Measurements from ENCODE around the gene TNFSF13. TPM values are rescaled to one million over a fixed set of nuclear protein-coding genes. Genes with fewer than 3 reads are reported as not detected.

The TNFSF13 gene
- total RNA-seq, 4 donors from 2014 or later, result 9.6 to 26.6 (median 15.5) TPM

DNA sequence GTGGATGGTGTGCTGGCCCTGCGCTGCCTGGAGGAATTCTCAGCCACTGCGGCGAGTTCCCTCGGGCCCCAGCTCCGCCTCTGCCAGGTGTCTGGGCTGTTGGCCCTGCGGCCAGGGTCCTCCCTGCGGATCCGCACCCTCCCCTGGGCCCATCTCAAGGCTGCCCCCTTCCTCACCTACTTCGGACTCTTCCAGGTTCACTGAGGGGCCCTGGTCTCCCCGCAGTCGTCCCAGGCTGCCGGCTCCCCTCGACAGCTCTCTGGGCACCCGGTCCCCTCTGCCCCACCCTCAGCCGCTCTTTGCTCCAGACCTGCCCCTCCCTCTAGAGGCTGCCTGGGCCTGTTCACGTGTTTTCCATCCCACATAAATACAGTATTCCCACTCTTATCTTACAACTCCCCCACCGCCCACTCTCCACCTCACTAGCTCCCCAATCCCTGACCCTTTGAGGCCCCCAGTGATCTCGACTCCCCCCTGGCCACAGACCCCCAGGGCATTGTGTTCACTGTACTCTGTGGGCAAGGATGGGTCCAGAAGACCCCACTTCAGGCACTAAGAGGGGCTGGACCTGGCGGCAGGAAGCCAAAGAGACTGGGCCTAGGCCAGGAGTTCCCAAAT is 1.3 kb upstream of the TNFSF13 start:
- 48% methylated on average over 14 of the region's 19 CpGs for WGBS
- Histone ChIP-seq H3K4me1 (peaks cover 42% of the 10 kb centered on the region), H3K4me3 (no peak overlapping the region), H3K27me3 (no peaks in the 10 kb centered on the region), H3K9me3 (no peaks in the 10 kb centered on the region), H3K27ac (peak overlapping the region; percentile 92), H3K36me3 (no peaks in the 10 kb centered on the region)
- no peak for DNase-seq (ENCODE audit: low spot score in 2 of 2)
- TF ChIP-seq, protein P1, sequence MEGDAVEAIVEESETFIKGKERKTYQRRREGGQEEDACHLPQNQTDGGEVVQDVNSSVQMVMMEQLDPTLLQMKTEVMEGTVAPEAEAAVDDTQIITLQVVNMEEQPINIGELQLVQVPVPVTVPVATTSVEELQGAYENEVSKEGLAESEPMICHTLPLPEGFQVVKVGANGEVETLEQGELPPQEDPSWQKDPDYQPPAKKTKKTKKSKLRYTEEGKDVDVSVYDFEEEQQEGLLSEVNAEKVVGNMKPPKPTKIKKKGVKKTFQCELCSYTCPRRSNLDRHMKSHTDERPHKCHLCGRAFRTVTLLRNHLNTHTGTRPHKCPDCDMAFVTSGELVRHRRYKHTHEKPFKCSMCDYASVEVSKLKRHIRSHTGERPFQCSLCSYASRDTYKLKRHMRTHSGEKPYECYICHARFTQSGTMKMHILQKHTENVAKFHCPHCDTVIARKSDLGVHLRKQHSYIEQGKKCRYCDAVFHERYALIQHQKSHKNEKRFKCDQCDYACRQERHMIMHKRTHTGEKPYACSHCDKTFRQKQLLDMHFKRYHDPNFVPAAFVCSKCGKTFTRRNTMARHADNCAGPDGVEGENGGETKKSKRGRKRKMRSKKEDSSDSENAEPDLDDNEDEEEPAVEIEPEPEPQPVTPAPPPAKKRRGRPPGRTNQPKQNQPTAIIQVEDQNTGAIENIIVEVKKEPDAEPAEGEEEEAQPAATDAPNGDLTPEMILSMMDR (IDR thresholded peaks at IDR 0.05), result no peak
- no peak for TF ChIP-seq EP300 (IDR thresholded peaks at IDR 0.05)
- no peak for TF ChIP-seq POLR2A (IDR thresholded peaks at IDR 0.05)
- no peak for TF ChIP-seq POLR2AphosphoS5 (IDR thresholded peaks at IDR 0.05)

DNA sequence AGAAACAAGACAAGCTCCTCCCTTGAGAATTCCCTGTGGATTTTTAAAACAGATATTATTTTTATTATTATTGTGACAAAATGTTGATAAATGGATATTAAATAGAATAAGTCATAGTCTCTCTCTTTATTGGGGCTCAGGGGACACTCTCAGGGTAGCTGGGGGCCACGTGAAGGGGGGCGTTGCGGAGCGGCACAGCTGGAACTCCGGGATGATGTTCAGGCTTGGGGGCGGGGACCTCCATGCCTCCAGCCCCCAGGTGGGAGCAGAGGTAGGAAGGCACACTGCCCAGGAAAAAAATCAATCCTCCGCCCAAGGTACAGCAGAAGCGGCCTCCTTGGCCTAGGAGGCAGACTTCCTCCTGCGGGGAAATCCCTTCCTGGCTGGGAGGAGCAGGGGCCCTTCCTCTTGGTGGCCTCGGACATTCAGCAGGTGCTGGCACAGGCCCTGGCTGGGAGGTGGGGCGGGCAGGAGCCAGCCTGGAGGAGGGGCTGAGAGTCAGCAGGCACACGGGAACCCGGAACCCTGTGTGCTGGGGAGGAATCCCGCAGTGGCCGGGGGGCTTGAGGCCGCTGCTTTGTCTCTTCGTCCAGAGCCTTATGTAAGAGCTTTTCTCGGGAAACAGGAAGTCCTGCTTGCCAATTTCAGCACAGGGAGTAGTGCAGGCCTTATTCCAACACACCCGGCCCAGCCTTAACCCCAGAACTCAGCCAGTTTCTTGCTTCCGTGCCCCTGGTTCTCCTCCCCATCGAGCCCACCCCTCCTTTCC is 591 bp upstream of the TNFSF13 start:
- H3K36me3 ChIP-seq, result no peaks in the 10 kb centered on the region
- 6% methylated on average over 21 of the region's 21 CpGs for WGBS
- peak overlapping the region; percentile 92 for H3K27ac ChIP-seq
- DNase-seq (ENCODE audit: low spot score in 2 of 2), result peak; percentile 93 to 94
- H3K4me3 ChIP-seq, result peak overlapping the region; percentile 96
- no peaks in the 10 kb centered on the region for H3K27me3 ChIP-seq
- peaks cover 49% of the 10 kb centered on the region for H3K4me1 ChIP-seq
- peak in 1 of 3 donors; percentile 80 for TF ChIP-seq POLR2AphosphoS5 (IDR thresholded peaks at IDR 0.05)
- TF ChIP-seq, protein P1 (IDR thresholded peaks at IDR 0.05), result no peak
- no peaks in the 10 kb centered on the region for H3K9me3 ChIP-seq

DNA sequence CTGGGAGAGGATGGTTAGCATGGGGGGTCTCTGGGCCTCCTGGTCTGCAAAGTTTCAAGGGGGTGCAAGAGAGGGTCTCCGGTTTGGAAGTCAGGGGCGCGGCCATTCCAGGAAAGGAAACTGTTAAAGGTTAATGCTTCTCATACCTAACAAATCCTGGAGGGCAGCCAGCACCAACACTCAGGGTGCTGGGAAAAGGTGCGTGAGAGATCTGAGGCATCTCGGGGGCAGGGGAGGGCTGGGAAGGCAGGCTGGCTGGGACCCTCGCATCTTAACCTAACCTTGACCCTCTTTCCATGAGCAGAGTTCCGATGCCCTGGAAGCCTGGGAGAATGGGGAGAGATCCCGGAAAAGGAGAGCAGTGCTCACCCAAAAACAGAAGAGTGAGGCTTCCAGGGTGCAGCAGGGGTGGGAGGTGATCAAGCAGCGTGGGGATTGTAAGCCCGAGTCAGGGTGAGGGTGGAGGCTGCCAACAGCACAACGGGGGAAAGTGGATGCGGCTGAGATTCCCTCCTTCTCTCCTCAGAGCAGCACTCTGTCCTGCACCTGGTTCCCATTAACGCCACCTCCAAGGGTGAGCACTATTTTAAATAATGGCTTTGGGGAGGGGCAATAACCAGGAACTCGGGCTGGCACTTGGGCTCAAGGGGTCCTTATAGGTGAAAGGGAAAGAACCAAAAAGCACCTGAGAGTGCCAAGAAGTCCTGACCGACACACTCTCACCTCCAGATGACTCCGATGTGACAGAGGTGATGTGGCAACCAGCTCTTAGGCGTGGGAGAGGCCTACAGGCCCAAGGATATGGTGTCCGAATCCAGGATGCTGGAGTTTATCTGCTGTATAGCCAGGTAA is 996 bp downstream of the TNFSF13 start:
- Histone ChIP-seq H3K27ac (peak overlapping the region; percentile 95), H3K27me3 (no peaks in the 10 kb centered on the region), H3K9me3 (no peaks in the 10 kb centered on the region), H3K4me3 (peak overlapping the region; percentile 96), H3K36me3 (peaks cover 14% of the 10 kb centered on the region), H3K4me1 (peaks cover 57% of the 10 kb centered on the region)
- 50% methylated on average over 18 of the region's 18 CpGs for WGBS
- DNase-seq (ENCODE audit: low spot score in 2 of 2), result no peak
- TF ChIP-seq POLR2AphosphoS5 (IDR thresholded peaks at IDR 0.05) (no peak), EP300 (IDR thresholded peaks at IDR 0.05) (no peak), POLR2A (IDR thresholded peaks at IDR 0.05) (no peak)
- TF ChIP-seq, protein P1 (IDR thresholded peaks at IDR 0.05), result no peak

DNA sequence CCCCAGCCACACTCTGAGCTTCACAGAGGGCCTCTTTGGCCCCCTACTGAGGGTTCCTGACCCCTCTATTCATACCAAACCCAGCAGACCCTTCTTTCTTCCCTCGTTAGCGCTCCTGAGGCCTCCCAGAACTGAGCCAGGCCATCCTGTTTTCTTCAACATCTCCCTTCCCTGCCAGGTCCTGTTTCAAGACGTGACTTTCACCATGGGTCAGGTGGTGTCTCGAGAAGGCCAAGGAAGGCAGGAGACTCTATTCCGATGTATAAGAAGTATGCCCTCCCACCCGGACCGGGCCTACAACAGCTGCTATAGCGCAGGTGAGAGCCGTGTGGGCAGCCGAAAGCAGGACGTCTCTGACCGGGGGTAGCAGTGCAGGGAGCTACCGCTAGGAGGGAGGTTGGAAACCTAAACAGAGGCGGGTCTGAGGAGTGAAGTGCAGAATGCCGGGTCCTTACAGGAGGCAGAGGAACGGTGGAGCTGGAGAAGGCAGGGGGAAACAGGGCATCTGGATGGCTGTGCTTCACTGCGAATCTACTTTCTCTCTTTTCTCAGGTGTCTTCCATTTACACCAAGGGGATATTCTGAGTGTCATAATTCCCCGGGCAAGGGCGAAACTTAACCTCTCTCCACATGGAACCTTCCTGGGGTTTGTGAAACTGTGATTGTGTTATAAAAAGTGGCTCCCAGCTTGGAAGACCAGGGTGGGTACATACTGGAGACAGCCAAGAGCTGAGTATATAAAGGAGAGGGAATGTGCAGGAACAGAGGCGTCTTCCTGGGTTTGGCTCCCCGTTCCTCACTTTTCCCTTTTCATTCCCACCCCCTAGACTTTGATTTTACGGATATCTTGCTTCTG is 1.9 kb downstream of the TNFSF13 start:
- TF ChIP-seq EP300 (IDR thresholded peaks at IDR 0.05), result no peak
- TF ChIP-seq, protein P1 (IDR thresholded peaks at IDR 0.05), result peak; percentile 52 to 64
- TF ChIP-seq POLR2A (IDR thresholded peaks at IDR 0.05), result no peak
- no peak for TF ChIP-seq POLR2AphosphoS5 (IDR thresholded peaks at IDR 0.05)
- Histone ChIP-seq H3K27ac (peak overlapping the region; percentile 95), H3K36me3 (peaks cover 22% of the 10 kb centered on the region), H3K9me3 (no peaks in the 10 kb centered on the region), H3K27me3 (no peaks in the 10 kb centered on the region), H3K4me1 (peaks cover 57% of the 10 kb centered on the region), H3K4me3 (peak overlapping the region; percentile 96)
- DNase-seq (ENCODE audit: low spot score in 2 of 2), result peak in 1 of 2 donors; percentile 82
- 30% methylated on average over 22 of the region's 22 CpGs for WGBS

All from suprapubic skin (tissue), 4 donors.